ENCODE results near the gene DEUP1.

The DEUP1 gene

GRCh38 chr11:93340223-93340622 lies 9.7 kb downstream of the DEUP1 start:
- DNase-seq (ENCODE audit: extremely low spot score), result no peak
- POLR2A ChIA-PET, result no interaction called here
- CTCF ChIA-PET, result interaction anchor here (1.1 kb wide), 1 partner anchor 9 kb away, joined by 4 read pairs; no protein-coding TSS in a partner anchor
- TF ChIP-seq CTCF (IDR thresholded peaks at IDR 0.05; ENCODE audit: control extremely low read depth, extremely low read depth, low read depth, missing control alignments), result no peak

- CTCF ChIA-PET, result no interaction called here
- POLR2A ChIA-PET, result no interaction called here
- TF ChIP-seq CTCF (IDR thresholded peaks at IDR 0.05; ENCODE audit: control extremely low read depth, extremely low read depth, low read depth, missing control alignments), result no peak
- DNase-seq (ENCODE audit: extremely low spot score), result no peak
These were observed 14.4 kb downstream of the DEUP1 start for GRCh38 chr11:93344855-93345333.

- ChIA-PET CTCF (interaction anchor here (1.0 to 2.5 kb wide), 5 partner anchors 8 to 44 kb away, joined by 3 to 10 read pairs (median 3); no protein-coding TSS in a partner anchor), POLR2A (no interaction called here)
- TF ChIP-seq CTCF (IDR thresholded peaks at IDR 0.05; ENCODE audit: control extremely low read depth, extremely low read depth, low read depth, missing control alignments), result no peak
- no peak for DNase-seq (ENCODE audit: extremely low spot score)
These were observed 18.4 kb downstream of the DEUP1 start for GRCh38 chr11:93348930-93349329.

GRCh38 chr11:93350835-93351234 lies 20.3 kb downstream of the DEUP1 start:
- ChIA-PET CTCF (no interaction called here), POLR2A (no interaction called here)
- TF ChIP-seq CTCF (IDR thresholded peaks at IDR 0.05; ENCODE audit: control extremely low read depth, extremely low read depth, low read depth, missing control alignments), result no peak
- DNase-seq (ENCODE audit: extremely low spot score), result no peak

GRCh38 chr11:93359396-93359795 lies 28.9 kb downstream of the DEUP1 start:
- POLR2A ChIA-PET, result no interaction called here
- no peak for DNase-seq (ENCODE audit: extremely low spot score)
- CTCF ChIA-PET, result interaction anchor here (2.3 kb wide), 1 partner anchor 11 kb away, joined by 10 read pairs; no protein-coding TSS in a partner anchor
- no peak for TF ChIP-seq CTCF (IDR thresholded peaks at IDR 0.05; ENCODE audit: control extremely low read depth, extremely low read depth, low read depth, missing control alignments)

GRCh38 chr11:93361435-93361834 lies 30.9 kb downstream of the DEUP1 start:
- ChIA-PET POLR2A (no interaction called here), CTCF (interaction anchor here (1.1 kb wide), 1 partner anchor 13 kb away, joined by 3 read pairs; no protein-coding TSS in a partner anchor)
- no peak for TF ChIP-seq CTCF (IDR thresholded peaks at IDR 0.05; ENCODE audit: control extremely low read depth, extremely low read depth, low read depth, missing control alignments)
- DNase-seq (ENCODE audit: extremely low spot score), result no peak
